HepG2 (cell line): ENCODE data around the gene SRP14. TPM values are rescaled to one million over a fixed set of nuclear protein-coding genes. Genes with fewer than 3 reads are reported as not detected.

ENCODE experiments used
- ATAC-seq: fragments of 200-7000 bp; cut with Tn5 transposase; 3 replicates; pipeline ENCODE4 v1.9.1; 2020; ENCODE audit warnings: mild to moderate bottlenecking, moderate library complexity
- BruUV-seq: library from RNA; stranded (reverse); fragments of 400-500 nt; replicated peaks from 2 replicates; lab custom pipeline; 2021; lab: Mats Ljungman, UMichigan
- CTCF ChIA-PET: fragments of 300-600 bp; formaldehyde crosslinking; extraction: SDS; loops from one replicate; lab custom pipeline; 2021; ENCODE audit warnings: low total read pairs, inconsistent platforms, low intra/inter-chr PET ratio; lab: Yijun Ruan, JAX
- POLR2A ChIA-PET: fragments of 350-600 bp; sonication (Branson Sonifier 250); formaldehyde crosslinking; loops from one replicate; lab custom pipeline; 2020; ENCODE audit warnings: antibody characterized with exemption, inconsistent platforms; lab: Yijun Ruan, JAX
- DNase-seq: peaks from one replicate; pipeline ENCODE4 v3.0.0-alpha.2; 2015; ENCODE audit warnings: low spot score
- FAIRE-seq: peaks from 3 replicates; lab custom pipeline; 2011; peaks lifted over from hg19 to GRCh38; lab: Jason Lieb, UNC
- H2AFZ ChIP-seq: one replicate; pipeline ENCODE4 v1.6.1; 2011; ENCODE audit warnings: low read length, inconsistent platforms
- H3K27ac ChIP-seq: fragments of 300-600 bp; 3 replicates; pipeline ENCODE4 v1.8.0; 2011; ENCODE audit warnings: mixed run types, mild to moderate bottlenecking, mixed read lengths, low read length, inconsistent platforms; ENCODE audit not compliant: insufficient read depth; ENCODE audit errors: extremely low read length
- H3K27me3 ChIP-seq, 2 experiments: fragments of 200-600 bp in 1 of 2; 2 replicates in 1 of 2; 3 replicates in 1 of 2; pipeline versions ENCODE4 v1.6.0 to v1.8.0; 2011; ENCODE audit warnings: low read length in 2 of 2, mild to moderate bottlenecking in 2 of 2, moderate library complexity in 2 of 2, inconsistent platforms in 1 of 2; ENCODE audit not compliant: insufficient read depth in 2 of 2, control insufficient read depth in 1 of 2
- H3K36me3 ChIP-seq, 2 experiments: fragments of 200-600 bp in 1 of 2; replicated peaks in 1 of 2; 2 replicates in 1 of 2; 3 replicates in 1 of 2; pipeline versions ENCODE4 v1.5.1 to v1.8.0; 2011; ENCODE audit warnings: low read length in 2 of 2, inconsistent platforms in 1 of 2; ENCODE audit not compliant: insufficient read depth in 2 of 2, control insufficient read depth in 1 of 2
- H3K4me1 ChIP-seq: 2 replicates; pipeline ENCODE4 v1.5.1; 2012; ENCODE audit warnings: low read length, inconsistent platforms; ENCODE audit not compliant: insufficient read depth
- H3K4me2 ChIP-seq: 2 replicates; pipeline ENCODE4 v1.6.0; 2011; ENCODE audit warnings: low read depth, low read length, inconsistent platforms
- H3K4me3 ChIP-seq, 3 experiments: fragments of 200-600 bp in 1 of 3; sonication (generic), shearing (Covaris generic) in 1 of 3; replicated peaks in 1 of 3; 2 replicates each; pipeline ENCODE4 v1.5.1; 2011 to 2016; ENCODE audit warnings: low read length in 3 of 3, inconsistent platforms in 2 of 3, low read depth in 2 of 3, mild to moderate bottlenecking in 2 of 3, control low read depth in 1 of 3, mixed read lengths in 1 of 3; ENCODE audit not compliant: insufficient read depth in 1 of 3
- H3K79me2 ChIP-seq: one replicate; pipeline ENCODE4 v1.6.1; 2011; ENCODE audit warnings: low read length, inconsistent platforms; ENCODE audit not compliant: insufficient read depth
- H3K9ac ChIP-seq: 2 replicates; pipeline ENCODE4 v1.6.0; 2011; ENCODE audit warnings: mild to moderate bottlenecking, low read depth, low read length, inconsistent platforms; ENCODE audit not compliant: insufficient read depth
- H3K9me3 ChIP-seq: 2 replicates; pipeline ENCODE4 v1.5.1; 2012; ENCODE audit warnings: mild to moderate bottlenecking, low read length
- H4K20me1 ChIP-seq: 2 replicates; pipeline ENCODE4 v1.6.0; 2011; ENCODE audit warnings: inconsistent platforms, mild to moderate bottlenecking, low read length, moderate library complexity; ENCODE audit not compliant: insufficient read depth
- ARID5B ChIP-seq: IDR thresholded peaks from 2 replicates; pipeline ENCODE4 v1.4.0; 2020; ENCODE audit warnings: mild to moderate bottlenecking, missing genetic modification reagents
- CEBPG ChIP-seq: IDR thresholded peaks from 2 replicates; pipeline ENCODE4 v1.6.1; 2016
- HOXA7 ChIP-seq: sonication (generic); formaldehyde crosslinking; IDR thresholded peaks from 2 replicates; pipeline ENCODE4 v1.8.1; 2022; ENCODE audit warnings: mild to moderate bottlenecking, missing genetic modification reagents, moderate library complexity
- KLF11 ChIP-seq: IDR thresholded peaks from 2 replicates; pipeline ENCODE4 v1.6.1; 2016; ENCODE audit warnings: missing compliant biosample characterization
- MEIS2 ChIP-seq: sonication (generic); formaldehyde crosslinking; IDR thresholded peaks from 2 replicates; pipeline ENCODE4 v1.9.0; 2021; ENCODE audit warnings: mild to moderate bottlenecking, missing genetic modification reagents
- SOX13 ChIP-seq, 3 experiments: fragments of 450-650 bp in 1 of 3; sonication (generic) in 1 of 3; formaldehyde crosslinking in 1 of 3; IDR thresholded peaks in 2 of 3; conservative IDR thresholded peaks in 1 of 3; 2 replicates each; pipeline versions ENCODE4 v1.5.0 to v1.6.1; 2016 to 2020; ENCODE audit warnings: antibody characterized with exemption in 1 of 3, mild to moderate bottlenecking in 1 of 3, missing compliant biosample characterization in 1 of 3, missing genetic modification reagents in 1 of 3, moderate library complexity in 1 of 3
- ZNF556 ChIP-seq: sonication (generic); formaldehyde crosslinking; IDR thresholded peaks from 2 replicates; pipeline ENCODE4 v1.4.0; 2020; ENCODE audit warnings: mild to moderate bottlenecking, missing genetic modification reagents, borderline replicate concordance
- ZNF580 ChIP-seq: IDR thresholded peaks from 2 replicates; pipeline ENCODE4 v1.6.1; 2016; ENCODE audit warnings: low read depth, borderline replicate concordance
- ZNF784 ChIP-seq: sonication (generic); formaldehyde crosslinking; IDR thresholded peaks from 2 replicates; pipeline ENCODE4 v1.5.1; 2020; ENCODE audit warnings: missing genetic modification reagents, mild to moderate bottlenecking, borderline replicate concordance
- ZNF788 ChIP-seq: sonication (generic); formaldehyde crosslinking; IDR thresholded peaks from 2 replicates; pipeline ENCODE4 v1.5.0; 2020; ENCODE audit warnings: mild to moderate bottlenecking, missing genetic modification reagents, borderline replicate concordance
- ZSCAN25 ChIP-seq: sonication (generic); formaldehyde crosslinking; IDR thresholded peaks from 2 replicates; pipeline ENCODE4 v1.8.0; 2022; ENCODE audit warnings: mild to moderate bottlenecking, missing genetic modification reagents
- WGBS: methylation state at CpG from one replicate; pipeline ENCODE4 v1.1.6; 2017; ENCODE audit warnings: low lambda C conversion rate; 5-methylcytosine and 5-hydroxymethylcytosine counted together
- in situ Hi-C: cut with HindIII; loops from 2 replicates; pipeline ENCODE4 v1.10.0; 2017; ENCODE audit warnings: low pct_unique_long_range_greater_than_20kb; ENCODE audit not compliant: extremely low pct_ligation_motif_present
- intact Hi-C: fragments of 100-400 bp; cut with micrococcal nuclease; formaldehyde crosslinking; loops from one replicate; pipeline ENCODE4 v1.10.0; 2022; ENCODE audit not compliant: unreplicated experiment
- polyA plus RNA-seq, 8 experiments: library from polyadenylated mRNA; depleted of rRNA in 3 of 8; stranded (reverse) in 7 of 8; unstranded in 1 of 8; fragments of >200 nt; fragmentation: Illumina TruSeq in 4 of 8; extraction: Trizol in 4 of 8; gene quantifications; 2 replicates each; pipeline versions ENCODE4 v1.2.1 to v1.2.3, GENCODE V29; 2011 to 2016; ENCODE audit warnings: low read depth in 4 of 8, missing spikeins in 1 of 8, mixed read lengths in 1 of 8; ENCODE audit not compliant: insufficient read depth in 1 of 8
- total RNA-seq, 5 experiments: library from RNA; depleted of rRNA; stranded (reverse); fragments of >200 nt; fragmentation: Illumina TruSeq; extraction: Trizol; gene quantifications; 2 replicates each; pipeline ENCODE4 v1.2.3, GENCODE V29; 2016; ENCODE audit warnings: low read depth in 1 of 5
- TF ChIP-seq, protein P1 (sequence below): sonication (generic); formaldehyde crosslinking; IDR thresholded peaks from 2 replicates; pipeline ENCODE4 v1.4.0; 2020; ENCODE audit warnings: missing genetic modification reagents

The SRP14 gene
- total and polyA plus RNA-seq, 2 of the 13 experiments (the other 11 are each of a cell fraction or from before 2014, with no cell fraction given) = 208 to 356 TPM

GRCh38 chr15:40067921-40068624 is 29.1 kb upstream of the SRP14 start:
- BruUV-seq = no TSS peak
- Histone ChIP-seq H2AFZ (no peak overlapping the region), H3K9ac (no peak overlapping the region), H3K4me2 (peak overlapping the region; percentile 76), H4K20me1 (no peaks in the 10 kb centered on the region), H3K27ac (no peak overlapping the region), H3K4me3 (no peak overlapping the region), H3K9me3 (no peaks in the 10 kb centered on the region), H3K36me3 (no peaks in the 10 kb centered on the region), H3K4me1 (peaks cover 55% of the 10 kb centered on the region), H3K79me2 (no peaks in the 10 kb centered on the region), H3K27me3 (no peaks in the 10 kb centered on the region)
- ChIA-PET CTCF (no interaction called here), POLR2A (interaction anchor here (1.1 to 4.6 kb wide), 3 partner anchors 10 to 31 kb away, joined by 4 to 45 read pairs (median 29); no protein-coding TSS in a partner anchor)
- no peak for ATAC-seq
- FAIRE-seq = no peak
- DNase-seq = no peak
- intact Hi-C loops (loop anchor here (5.0 kb wide), 1 partner anchor 39 kb away; the partner anchor contains the start of gene BMF), in situ Hi-C loops (no loop called here)
- 69% methylated on average over 6 of the region's 6 CpGs for WGBS
- TF ChIP-seq ZNF788 (CRISPR knock-in tag) (no peak), ZSCAN25 (CRISPR knock-in tag) (0 out of 2 replicates have a peak, but pooled peaks have one; percentile 41), ZNF556 (CRISPR knock-in tag) (no peak), CEBPG (peak; percentile 38; the same call in 1 of the 2 replicates), MEIS2 (CRISPR knock-in tag) (no peak), HOXA7 (CRISPR knock-in tag) (no peak), SOX13 (IDR thresholded peaks at IDR 0.05) (no peak), SOX13 (CRISPR knock-in tag; conservative IDR thresholded peaks at IDR 0.05 in 1 of 2, IDR thresholded peaks at IDR 0.05 in 1 of 2) (peak in 1 of 2 experiments; percentile 31; a peak in 1 of 4 replicates), ZNF784 (0 out of 2 replicates have a peak, but pooled peaks have one; percentile 59), KLF11 (CRISPR knock-in tag) (no peak), ARID5B (CRISPR knock-in tag) (peak; percentile 46; the same call in 1 of the 2 replicates), ZNF580 (CRISPR knock-in tag) (no peak)
- TF ChIP-seq, protein P1, sequence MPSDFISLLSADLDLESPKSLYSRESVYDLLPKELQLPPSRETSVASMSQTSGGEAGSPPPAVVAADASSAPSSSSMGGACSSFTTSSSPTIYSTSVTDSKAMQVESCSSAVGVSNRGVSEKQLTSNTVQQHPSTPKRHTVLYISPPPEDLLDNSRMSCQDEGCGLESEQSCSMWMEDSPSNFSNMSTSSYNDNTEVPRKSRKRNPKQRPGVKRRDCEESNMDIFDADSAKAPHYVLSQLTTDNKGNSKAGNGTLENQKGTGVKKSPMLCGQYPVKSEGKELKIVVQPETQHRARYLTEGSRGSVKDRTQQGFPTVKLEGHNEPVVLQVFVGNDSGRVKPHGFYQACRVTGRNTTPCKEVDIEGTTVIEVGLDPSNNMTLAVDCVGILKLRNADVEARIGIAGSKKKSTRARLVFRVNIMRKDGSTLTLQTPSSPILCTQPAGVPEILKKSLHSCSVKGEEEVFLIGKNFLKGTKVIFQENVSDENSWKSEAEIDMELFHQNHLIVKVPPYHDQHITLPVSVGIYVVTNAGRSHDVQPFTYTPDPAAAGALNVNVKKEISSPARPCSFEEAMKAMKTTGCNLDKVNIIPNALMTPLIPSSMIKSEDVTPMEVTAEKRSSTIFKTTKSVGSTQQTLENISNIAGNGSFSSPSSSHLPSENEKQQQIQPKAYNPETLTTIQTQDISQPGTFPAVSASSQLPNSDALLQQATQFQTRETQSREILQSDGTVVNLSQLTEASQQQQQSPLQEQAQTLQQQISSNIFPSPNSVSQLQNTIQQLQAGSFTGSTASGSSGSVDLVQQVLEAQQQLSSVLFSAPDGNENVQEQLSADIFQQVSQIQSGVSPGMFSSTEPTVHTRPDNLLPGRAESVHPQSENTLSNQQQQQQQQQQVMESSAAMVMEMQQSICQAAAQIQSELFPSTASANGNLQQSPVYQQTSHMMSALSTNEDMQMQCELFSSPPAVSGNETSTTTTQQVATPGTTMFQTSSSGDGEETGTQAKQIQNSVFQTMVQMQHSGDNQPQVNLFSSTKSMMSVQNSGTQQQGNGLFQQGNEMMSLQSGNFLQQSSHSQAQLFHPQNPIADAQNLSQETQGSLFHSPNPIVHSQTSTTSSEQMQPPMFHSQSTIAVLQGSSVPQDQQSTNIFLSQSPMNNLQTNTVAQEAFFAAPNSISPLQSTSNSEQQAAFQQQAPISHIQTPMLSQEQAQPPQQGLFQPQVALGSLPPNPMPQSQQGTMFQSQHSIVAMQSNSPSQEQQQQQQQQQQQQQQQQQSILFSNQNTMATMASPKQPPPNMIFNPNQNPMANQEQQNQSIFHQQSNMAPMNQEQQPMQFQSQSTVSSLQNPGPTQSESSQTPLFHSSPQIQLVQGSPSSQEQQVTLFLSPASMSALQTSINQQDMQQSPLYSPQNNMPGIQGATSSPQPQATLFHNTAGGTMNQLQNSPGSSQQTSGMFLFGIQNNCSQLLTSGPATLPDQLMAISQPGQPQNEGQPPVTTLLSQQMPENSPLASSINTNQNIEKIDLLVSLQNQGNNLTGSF (CRISPR knock-in tag) = no peak
